SH-SY5Y (cell line): ENCODE measurements around the gene DFFA.

ENCODE experiments used
- GATA2 ChIP-seq: IDR thresholded peaks from 2 replicates; pipeline ENCODE4 v1.6.1; 2011; ENCODE audit warnings: mild to moderate bottlenecking, low read depth, low read length
- GATA3 ChIP-seq: IDR thresholded peaks from 2 replicates; pipeline ENCODE4 v1.6.1; 2011; ENCODE audit warnings: low read depth, mild to moderate bottlenecking, low read length, moderate library complexity

Gene DFFA

GRCh38 chr1:10510520-10511493, 38.5 kb upstream of the DFFA start:
- TF ChIP-seq GATA2 (no peak), GATA3 (no peak)

- no peak for TF ChIP-seq GATA3
- no peak for TF ChIP-seq GATA2
Observed at GRCh38 chr1:10509809-10510509, 37.6 kb upstream of the DFFA start.

- TF ChIP-seq GATA2 = no peak
- no peak for TF ChIP-seq GATA3
Observed at GRCh38 chr1:10508511-10508951, 36.2 kb upstream of the DFFA start.

GRCh38 chr1:10507111-10507879, 35.0 kb upstream of the DFFA start:
- TF ChIP-seq GATA3 = no peak
- TF ChIP-seq GATA2 = no peak

- TF ChIP-seq GATA3 = no peak
- TF ChIP-seq GATA2 = no peak
Observed at GRCh38 chr1:10506677-10507047, 34.3 kb upstream of the DFFA start.

GRCh38 chr1:10504249-10504648, 31.9 kb upstream of the DFFA start:
- no peak for TF ChIP-seq GATA2
- no peak for TF ChIP-seq GATA3

- TF ChIP-seq GATA3 (no peak), GATA2 (no peak)
Observed at GRCh38 chr1:10502206-10502605, 29.9 kb upstream of the DFFA start.

GRCh38 chr1:10498231-10498630, 25.9 kb upstream of the DFFA start:
- TF ChIP-seq GATA3 = no peak
- no peak for TF ChIP-seq GATA2

- no peak for TF ChIP-seq GATA2
- no peak for TF ChIP-seq GATA3
Observed at GRCh38 chr1:10497109-10497508, 24.8 kb upstream of the DFFA start.

- TF ChIP-seq GATA2 (no peak), GATA3 (no peak)
Observed at GRCh38 chr1:10495952-10496351, 23.6 kb upstream of the DFFA start.

- TF ChIP-seq GATA3 (no peak), GATA2 (no peak)
Observed at GRCh38 chr1:10495475-10495817, 23.1 kb upstream of the DFFA start.

GRCh38 chr1:10494754-10495474, 22.6 kb upstream of the DFFA start:
- no peak for TF ChIP-seq GATA3
- TF ChIP-seq GATA2 = no peak

- TF ChIP-seq GATA3 (no peak), GATA2 (no peak)
Observed at GRCh38 chr1:10494418-10494753, 22.1 kb upstream of the DFFA start.
